ENCODE data around the gene RSU1.

The RSU1 gene

DNA sequence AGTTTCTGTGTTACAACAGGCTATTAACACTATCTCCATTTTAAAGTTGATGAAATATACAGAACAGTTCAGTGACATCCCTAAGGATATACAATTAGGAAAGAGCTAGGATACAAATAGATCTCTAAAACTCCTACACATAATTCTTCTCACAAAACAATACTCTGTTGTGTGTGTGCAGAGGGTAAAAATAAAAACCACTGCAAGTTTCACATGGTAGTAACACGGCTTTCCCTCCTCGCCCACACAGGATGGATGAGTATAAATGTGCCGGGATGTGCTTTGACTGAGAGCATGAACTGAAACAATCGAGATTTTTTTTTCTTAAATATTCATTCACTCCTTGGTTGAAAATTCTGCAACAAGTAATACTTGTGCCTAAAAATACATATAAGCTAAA lies 164.0 kb downstream of the RSU1 start:
- DNase-seq, result no peak

DNA sequence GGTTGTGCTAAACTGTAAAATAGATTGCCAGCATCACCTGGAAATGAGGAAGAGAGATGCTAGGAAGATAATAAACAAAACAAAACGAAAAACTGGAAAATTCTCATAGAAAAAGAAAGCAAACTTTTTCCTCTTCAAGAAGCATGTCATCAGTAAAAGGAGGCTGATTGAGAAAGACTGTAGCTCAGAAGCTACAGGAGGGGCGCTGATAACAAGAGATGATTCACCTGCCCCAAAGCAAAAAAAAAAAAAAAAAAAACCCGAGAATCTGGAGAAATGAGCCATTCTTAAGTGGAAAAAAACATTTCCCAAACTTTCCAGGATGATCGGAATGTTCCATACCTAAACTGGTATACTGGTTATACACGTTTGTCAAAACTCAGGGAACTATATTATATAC lies 165.1 kb downstream of the RSU1 start:
- DNase-seq, result no peak

DNA sequence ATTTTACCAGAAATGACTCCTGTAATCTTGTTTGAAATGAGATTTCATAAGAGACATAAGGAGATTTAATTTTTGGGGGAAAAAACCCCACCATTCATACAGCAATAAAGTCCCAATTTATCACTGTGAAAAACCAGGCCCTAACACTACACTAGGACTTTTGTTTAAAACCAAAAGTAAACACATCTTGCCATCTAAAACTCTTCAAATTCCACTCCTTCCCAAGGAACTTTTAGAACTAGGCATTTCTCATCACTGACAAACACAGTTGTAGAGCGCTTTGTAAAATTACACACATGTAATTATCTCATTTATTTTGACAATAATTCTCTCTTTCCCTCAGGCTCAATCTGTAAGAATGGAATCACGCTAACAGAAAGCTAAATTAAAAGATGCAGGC lies 167.5 kb downstream of the RSU1 start:
- no peak for DNase-seq

DNA sequence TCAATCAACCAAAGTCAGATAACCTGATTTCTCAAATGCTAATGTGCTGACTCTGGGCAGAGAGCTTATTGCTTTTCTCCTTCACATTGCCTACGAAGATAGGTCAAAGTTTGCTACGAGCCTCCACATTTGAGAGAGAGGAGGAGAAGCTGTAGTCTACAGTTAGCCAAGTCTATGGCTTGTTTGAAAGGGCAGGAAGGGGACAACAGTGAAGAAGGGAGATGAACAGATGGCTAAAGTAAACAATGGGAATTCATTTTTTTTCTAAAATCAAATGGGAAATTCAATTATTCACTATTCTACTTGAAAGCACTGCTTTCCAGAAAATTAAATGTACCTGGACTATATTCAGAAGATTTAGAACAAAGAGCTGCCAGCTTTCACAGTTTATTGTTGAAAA lies 168.9 kb downstream of the RSU1 start:
- no peak for DNase-seq

DNA sequence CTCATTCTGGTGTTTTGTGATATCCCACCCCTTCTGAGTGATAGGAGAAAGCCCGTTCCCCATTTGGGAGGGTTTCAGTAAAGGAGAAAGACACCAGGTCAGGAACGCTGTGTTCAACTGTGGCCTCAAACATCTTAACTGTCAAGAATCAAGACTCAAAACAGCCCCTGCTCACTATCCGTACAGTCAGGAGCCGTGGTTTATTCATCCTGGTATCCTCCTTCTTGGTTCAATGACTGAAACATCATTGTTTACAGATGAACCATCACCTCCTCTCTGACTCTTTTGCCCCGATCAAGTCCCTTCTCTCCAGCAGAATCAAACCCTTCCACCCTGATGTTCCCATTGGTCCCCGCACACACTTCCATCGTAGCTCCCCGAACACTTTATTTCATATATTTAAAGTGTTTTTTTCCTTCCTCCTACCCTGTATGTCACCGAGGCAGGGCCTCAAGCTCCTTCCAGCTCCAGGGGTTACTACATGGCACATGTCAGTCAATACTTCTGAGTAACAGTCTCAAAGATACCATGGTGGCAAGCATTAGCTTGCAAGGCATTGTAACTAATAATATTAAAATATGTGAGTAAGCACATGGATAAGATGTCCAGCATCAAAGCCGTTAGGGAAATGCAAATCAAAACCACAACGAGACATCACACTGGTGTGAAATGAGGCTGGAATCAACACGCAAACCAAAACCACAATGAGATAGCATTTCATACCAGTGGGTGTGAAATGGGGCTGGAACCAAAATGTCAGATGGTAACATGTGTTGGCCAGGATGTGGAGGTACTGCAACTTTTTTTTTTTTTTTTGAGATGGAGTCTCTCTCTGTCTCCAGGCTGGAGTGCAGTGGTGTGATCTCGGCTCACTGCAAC lies 170.8 kb downstream of the RSU1 start:
- no peak for DNase-seq

DNA sequence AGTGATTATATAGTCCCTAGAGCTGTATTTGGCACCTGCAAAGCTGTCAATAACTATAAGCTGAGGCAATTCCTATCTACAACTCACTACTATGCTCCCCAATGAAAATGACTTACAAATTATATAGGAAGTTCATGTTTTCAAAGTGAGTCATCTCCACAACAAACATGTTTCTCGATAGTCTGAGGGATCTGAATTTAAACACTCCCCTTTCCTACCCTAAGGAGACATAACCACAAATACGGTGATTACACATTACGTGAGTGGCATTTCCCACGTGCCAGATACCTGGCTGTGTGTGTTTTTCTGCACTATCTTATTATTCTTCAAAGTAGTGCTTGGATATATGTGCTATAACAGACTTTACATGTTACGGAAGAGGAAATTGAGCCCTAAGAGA lies 173.1 kb downstream of the RSU1 start:
- DNase-seq, result no peak

DNA sequence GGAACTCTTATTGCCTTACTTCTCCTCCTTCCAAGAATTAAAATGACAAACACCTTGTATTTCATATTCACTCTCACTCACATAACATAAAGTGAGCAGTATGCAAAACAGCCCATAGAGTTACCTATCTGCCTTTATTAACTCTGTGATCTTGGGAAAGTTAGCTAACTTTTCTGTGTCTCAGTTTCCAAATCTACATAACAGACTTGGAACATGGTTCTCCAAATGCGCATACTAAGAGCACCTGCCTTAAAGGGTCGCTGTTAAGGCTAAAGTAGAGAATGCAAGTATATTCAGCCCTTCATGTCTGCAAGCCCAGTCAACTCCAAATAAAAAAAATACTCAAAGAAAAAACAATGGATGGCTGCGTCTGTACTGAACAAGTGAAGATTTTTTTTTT lies 173.7 kb downstream of the RSU1 start:
- no peak for DNase-seq

DNA sequence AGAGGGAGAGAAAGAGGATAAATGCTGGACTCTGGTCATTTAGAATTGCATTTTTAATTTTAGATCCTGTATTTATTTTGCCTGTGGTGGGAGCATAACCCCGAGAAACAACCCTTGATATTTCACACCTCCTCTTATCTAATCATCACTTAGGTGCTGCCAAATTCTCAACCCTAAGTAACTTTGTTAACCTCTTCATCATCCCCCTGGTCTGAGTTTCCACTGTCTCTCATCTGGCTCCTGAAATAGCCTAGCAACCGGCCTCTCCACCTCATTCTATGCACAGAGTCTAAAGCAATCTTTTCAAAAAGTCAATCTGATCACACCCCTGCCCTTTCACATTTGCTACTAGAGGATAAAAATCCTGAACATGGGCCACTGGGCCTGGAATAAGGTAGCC lies 177.1 kb downstream of the RSU1 start:
- DNase-seq, result no peak

DNA sequence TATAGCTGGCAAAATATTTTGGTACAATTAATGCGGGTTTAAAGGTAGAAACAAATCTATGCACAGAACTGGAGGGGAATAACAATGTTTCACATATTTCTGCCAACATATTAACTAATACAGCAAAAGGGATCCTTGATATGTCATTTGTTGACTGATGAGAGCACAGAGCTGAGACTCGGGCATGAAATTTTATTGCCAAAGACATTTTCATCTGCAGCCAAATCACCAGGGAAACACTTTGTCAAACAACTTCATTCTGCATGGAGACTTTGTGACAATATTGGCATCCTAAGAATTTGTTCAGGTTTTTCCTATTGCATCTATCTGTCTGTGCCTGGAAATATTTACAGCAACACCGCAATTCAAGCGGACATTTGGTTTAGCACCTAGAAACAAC lies 177.8 kb downstream of the RSU1 start:
- DNase-seq, result no peak

DNA sequence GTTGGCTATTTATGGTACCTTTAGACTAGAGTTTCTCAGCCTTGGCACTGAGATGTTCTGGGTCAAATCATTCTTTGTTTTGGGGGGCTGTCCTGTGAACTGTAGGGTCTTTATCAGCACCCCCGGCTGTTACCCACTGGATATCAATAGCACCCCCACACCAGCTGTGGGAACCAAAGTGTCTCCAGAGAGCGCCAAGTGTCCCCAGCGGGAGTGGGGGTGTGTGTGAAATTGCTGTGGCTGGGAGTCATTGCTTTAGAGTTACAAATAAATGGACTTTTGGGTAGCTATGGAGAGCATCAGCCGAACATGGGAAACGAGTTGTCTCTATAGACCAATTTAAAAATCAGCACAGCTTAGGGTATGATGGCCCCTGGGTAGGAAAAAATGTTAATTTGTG lies 184.2 kb downstream of the RSU1 start:
- no peak for DNase-seq

DNA sequence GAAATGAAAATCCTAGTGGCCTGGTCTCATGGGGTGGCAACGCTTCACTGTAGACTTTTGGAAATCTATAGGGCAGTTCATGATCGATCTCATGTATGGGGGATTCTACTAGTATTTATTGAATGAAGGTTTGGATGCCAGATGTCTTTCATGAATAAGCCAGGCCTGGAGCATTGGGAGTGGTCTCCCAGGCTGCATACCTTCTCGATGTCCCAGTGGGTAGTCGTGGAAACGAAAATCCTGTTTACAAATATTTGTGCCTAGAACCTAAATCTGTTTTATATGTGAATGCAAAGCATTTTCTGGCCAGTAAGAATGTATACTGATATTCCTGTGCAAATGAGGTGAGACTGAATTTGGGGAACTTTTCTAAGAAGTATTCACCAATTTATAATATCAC lies 190.5 kb downstream of the RSU1 start:
- DNase-seq, result no peak

DNA sequence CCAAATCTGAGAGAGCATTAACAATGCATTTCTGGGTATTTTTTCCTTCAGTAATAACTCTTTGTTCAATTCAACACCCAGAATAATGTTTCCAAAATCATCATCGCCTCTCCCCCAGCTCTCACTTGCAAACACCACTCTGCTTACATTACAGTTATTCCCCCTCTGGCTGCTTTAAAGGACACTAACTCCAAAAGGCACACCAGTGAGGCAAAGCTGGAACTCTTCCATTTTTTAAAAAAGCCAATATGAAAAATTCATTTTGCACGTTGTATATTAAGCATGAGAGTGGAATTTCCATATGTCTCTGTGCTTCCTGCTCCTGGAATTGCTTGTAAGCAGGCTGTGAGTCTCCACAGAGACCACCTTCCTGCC lies 204.3 kb downstream of the RSU1 start:
- DNase-seq, result no peak

DNA sequence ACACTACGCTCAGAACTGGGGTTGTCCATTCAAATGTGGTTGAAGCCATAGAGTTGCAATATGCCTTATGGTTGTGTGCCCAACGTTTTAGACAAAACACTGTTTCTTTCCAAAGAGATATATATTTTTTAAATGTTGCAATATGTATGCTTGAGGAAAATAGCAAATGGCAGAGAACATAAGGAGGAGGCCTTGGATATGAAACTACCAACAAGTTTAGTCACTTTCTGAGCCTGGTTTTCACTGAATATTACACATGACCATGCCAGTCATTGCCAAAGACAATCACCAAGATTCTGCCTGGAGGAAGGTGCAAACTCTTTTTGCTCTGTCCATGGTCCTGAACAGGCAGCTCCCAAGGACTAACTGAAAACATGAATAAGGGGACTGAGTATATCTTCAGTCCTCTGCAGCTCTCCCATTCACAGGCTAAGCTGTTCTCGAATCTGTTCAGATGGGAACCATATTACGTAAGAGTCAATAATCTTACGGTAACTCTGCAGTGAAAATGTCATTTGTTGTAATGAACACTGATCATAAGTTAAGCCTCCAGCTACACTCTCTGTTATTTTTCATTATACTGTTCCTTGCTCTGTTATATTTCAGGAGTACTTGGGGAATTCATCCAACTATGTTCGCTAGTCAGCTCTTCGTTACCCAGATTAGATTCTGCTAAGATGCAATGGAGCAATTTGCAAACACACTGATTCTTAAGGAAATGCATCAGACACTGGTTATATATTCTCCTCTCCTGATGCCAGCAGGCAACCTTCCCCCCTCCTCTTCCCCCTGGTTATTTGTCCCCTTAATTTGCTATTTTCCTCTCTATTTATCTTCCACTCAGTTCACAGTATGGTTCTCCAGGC lies 204.9 kb downstream of the RSU1 start:
- no peak for DNase-seq

DNA sequence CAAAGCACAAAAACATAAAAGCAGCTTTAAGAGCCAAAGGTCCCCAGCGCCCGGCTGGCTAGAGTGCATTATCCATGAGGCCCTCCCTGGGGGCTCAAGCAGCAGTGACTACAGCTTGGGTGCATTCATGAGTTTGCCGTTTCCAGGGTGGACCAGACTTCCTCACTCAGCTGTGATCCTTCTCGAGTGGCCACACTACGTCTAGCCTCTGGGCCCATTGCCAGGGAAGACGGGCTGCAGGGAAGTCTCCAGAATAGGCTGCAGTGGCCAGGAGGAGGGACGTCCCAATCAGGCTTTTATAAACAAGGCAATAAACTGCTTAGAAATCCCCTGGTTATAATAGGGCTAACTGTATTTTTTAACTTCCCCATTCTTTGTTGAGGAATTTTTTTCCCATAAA lies 206.2 kb downstream of the RSU1 start:
- no peak for DNase-seq

DNA sequence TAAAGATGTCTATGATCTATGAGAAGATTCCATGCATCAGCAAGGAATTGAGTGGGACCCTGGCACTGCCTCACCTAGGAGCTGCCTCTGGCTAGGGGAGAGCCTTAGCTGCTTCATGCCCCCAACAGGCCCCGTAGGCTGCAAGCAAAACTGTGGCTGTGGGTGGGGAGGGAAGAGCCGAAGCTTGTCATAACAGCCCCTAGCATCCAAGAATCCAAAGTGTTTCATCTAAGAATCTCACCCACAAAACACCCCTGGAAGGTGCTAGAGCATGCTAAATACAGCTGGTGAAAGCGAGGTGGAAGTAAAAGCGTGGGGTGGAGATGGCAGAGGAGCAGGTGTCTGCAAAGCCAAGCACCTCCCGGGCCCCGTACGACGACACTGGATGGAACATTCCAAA lies 208.0 kb downstream of the RSU1 start:
- no peak for DNase-seq

DNA sequence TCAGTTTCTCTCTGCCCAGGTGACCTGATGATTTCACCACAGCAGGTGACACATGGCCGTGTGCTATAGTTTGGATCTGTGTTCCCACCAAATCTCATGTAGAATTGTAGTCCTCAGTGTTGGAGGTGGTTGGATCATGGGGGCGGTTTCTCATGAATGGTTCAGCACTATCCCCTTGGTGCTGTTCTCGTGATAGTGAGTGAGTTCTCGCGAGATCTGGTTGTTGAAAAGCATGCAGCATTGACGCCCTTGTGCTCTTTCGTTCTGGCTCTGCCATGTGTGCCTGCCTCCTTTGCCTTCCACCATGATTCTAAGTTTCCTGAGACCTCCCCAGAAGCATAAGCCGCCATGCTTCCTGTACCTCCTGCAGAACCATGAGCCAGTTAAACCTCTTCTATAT lies 210.3 kb downstream of the RSU1 start:
- no peak for DNase-seq

DNA sequence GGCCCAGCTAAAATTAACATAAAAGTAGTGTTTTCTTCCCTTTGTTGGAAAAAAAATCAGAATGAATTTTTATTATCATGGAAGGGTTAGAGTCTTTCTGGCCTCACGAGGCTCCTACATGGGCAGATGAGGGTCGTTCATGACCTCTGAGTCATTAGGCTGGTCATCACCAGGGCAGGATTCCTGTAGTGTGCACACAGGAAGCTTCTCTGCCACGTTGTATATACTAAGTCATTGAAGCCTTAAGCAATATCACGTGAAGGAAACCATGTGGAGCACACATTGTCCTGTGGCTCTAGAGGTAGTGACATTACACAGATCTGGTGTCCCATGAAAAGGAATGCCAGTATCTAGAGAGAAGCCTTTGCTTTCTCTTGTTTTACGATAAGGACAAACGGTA lies 210.8 kb downstream of the RSU1 start:
- no peak for DNase-seq

DNA sequence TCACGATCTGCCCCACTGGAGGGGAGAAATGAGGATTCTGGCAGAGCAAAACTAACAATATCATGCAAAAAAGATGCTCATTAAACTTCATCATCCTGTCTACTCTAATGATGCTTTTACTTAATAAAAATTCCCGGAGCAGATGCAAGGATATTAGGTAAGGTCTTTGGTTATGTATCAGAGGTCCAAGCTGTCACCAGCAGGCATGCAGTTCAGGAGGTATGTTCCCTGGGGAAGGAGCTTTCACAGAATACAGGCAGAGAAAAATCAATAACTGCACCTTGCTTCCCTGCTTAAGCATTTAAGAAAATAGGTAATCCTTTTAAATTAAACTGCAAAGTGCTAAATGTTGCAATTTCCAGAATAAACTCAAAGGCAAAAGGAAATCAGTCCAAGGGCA lies 213.9 kb downstream of the RSU1 start:
- DNase-seq, result no peak

DNA sequence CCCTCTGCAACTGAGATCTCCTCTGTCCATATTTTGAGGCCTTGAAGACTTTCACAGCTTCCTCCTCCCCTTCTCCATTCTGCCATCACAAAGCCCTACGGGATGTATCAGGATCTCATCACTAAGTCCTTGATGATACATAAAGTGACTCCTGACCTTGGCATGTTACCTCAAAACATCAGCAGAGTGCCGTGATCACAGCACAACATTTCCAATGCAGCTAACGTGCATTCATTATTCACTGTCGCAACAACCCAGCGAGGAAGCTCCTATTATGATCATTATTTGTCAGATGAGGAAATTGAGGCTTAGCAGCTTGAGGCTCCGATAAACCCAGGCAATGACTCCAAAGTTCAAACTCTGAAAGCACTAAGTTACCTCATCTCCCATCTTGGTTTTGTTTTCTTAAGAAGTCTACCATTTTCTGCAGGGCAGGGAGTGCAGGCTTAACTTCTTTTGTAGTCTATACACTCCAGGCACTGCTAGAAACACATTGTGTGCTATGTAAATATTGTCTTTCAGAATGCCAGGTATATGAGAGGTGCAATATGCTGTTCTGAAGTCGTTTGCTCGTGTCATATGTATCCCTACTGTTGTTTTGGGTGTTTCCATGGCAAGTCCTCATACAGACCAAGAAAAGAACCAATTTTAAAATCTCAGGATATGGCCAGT lies 215.0 kb downstream of the RSU1 start:
- DNase-seq, result no peak

DNA sequence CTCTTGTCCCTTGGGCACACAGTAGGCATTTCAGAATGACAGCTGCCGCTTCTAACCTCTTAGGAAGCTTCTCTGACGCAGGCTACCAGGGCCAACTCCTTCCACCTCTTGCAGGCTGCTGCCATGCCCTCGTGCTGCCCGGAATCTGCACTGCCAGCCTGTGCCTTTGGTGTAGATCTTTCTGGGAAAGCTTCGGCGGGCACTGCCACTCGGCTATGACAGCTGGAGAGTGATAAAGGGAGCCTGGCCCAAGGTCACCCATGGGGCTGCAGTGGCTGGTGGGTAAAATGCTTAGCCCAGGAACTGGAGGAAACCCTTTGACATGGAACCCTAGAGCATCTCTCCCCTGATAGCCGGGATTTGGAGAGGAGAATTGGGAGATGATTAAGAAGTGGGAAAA lies 217.6 kb downstream of the RSU1 start:
- DNase-seq, result no peak

DNA sequence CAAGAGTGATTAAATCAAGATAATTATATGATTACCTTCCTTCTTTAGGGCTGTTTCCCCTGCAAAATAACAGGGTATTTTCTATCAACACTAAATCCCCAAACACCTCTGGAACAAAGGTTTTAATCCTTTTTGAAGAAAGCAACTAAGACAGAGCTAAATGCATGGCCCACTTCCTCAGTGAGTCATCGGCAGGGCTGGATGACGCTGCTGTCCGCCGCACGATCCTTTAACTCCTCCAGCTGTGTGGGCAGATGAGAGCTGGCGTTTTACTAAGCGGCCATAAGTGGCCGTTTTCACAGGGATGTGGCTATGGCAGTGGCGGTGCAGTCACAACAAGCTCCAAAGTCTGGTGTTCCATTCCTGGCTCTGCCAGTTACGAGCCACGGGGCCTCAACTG lies 219.6 kb downstream of the RSU1 start:
- DNase-seq, result no peak

DNA sequence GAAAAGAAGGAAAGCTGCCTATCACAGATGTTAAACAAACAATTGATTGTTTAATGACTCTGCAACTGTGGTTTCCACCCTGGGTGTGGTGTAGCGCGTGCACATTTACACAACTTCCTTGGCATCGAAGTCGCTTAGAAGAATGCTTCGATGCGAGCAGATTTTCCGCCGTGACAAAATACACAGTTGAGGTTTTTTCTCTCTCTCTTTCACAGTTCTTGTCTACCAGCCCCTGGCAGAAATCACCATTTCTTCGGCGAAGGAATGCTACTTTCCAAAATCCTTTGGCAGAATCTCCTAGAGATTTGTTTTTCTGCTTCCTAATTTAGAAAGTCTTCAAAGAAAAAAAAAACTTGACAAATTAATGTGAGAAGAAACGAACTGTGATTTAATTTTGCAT lies 224.8 kb downstream of the RSU1 start:
- no peak for DNase-seq

DNA sequence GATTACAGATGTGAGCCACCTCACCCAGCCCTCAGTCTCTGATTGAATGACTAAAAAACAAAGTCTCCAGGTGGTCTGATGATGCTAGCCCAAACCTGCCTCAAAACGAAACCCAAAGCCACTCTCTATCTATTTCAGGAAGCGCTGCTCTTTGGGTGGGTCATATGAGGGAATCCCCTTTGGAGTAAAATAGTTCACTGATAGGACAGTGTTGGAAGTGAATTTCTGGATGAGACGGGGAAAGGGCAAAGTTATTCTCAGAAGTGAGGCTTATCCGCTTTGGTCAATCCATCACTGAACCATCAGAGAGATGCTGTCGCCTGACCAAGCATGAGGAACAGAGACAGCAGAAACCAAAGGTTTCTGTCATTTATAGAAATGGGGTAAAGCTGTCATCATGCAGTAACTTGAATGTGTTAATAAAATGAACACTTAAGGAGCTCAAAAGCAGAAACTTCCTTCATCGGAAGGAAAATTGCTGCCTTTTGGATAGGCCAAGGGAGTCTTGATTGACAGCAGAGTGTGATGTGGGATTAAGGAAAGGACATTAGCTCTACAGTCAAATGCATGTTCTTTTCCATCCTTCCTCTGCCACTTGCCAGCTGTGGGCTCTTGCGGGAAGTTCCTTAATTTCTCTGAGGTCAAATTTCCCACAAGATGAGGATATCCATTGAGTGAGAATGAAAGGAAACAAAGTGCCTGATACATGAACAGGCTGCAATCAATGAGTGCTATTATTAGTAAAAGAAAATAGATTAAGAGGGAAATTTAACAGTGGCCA lies 230.7 kb downstream of the RSU1 start:
- DNase-seq, result no peak

Measured in NCI-H1048 (cell line).